Measurements from ENCODE around the gene MAP2K4. TPM values are rescaled to one million over a fixed set of nuclear protein-coding genes. Genes with fewer than 3 reads are reported as not detected.
A peak's percentile ranks its signal among the peaks of the same experiment; 100 is the strongest.

Gene MAP2K4
- total and polyA plus RNA-seq, 2 donors (not counting 1 experiment from before 2014, with no cell fraction given) = 6.2 to 44.8 TPM

DNA sequence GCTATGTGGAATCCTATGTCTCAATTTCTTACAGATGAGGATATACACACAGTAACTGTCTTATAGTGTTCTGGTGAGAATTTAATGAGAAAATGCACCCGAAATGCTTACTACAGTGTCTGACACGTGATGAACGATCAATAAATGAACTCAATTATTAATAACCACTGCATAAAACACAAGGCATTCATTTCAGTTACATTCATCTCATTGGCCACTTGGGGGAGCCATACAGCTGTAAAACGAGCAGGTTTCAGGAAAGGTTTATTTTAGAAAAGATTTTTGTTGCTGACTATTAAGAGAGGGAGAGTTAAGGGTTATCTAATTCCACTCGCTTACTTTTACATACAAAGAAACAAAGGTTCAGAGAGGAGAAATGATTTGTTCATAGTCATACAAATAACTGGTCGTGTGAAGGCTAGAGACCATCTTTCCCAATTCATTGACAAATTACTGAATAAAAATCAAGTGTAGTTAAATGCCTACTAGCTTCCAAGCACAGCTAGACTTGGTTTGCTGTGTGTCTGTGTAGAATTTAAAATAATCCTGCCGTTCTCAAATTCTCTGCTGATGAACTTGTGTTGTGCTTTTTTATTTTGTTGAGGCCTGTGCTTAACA lies 160.1 kb downstream of the MAP2K4 start:
- H3K27me3 ChIP-seq (replicated peaks in 1 of 4; ENCODE audit: control extremely low read depth in 1 of 4, control insufficient read depth in 3 of 4, insufficient read depth in 4 of 4, low read length in 3 of 4) = no peaks in the 10 kb centered on the region
- H4K20me1 ChIP-seq (ENCODE audit: control insufficient read depth, insufficient read depth, low read length, poor library complexity, severe bottlenecking) = no peaks in the 10 kb centered on the region
- no peak overlapping the region for H2AFZ ChIP-seq (ENCODE audit: insufficient read depth, low read depth, low read length, poor library complexity, severe bottlenecking)
- DNase-seq = peak; percentile 17
- H3K4me1 Mint-ChIP-seq = no peaks in the 10 kb centered on the region
- intact Hi-C loops (cut with micrococcal nuclease) = loop anchor here (2.0 kb wide), 1 partner anchor 822 kb away; no protein-coding TSS in a partner anchor
- no peak overlapping the region for H3K4me3 ChIP-seq (ENCODE audit: control extremely low read depth in 1 of 5, extremely low read depth in 1 of 5, insufficient read depth in 1 of 5, low read depth in 2 of 5, low read length in 4 of 5)
- CTCF ChIA-PET = interaction anchor here (1.0 to 1.9 kb wide), 5 partner anchors 485 to 850 kb away, joined by 3 to 10 read pairs (median 5); partner anchors contain the start of gene MYOCD
- H3K9me3 ChIP-seq (ENCODE audit: control extremely low read depth in 1 of 3, control insufficient read depth in 2 of 3, insufficient read depth in 1 of 3, low read length in 2 of 3) = no peaks in the 10 kb centered on the region
- no peak overlapping the region for H3K4me2 ChIP-seq (replicated peaks; ENCODE audit: low read depth, low read length, poor library complexity, severe bottlenecking)
- peak; percentile 24 for ATAC-seq (ENCODE audit: low read depth)
- POLR2A ChIA-PET = no interaction called here
- no peaks in the 10 kb centered on the region for H3K79me2 ChIP-seq (ENCODE audit: control insufficient read depth, insufficient read depth, low read length)
- H3K27ac ChIP-seq (ENCODE audit: low read length in 2 of 2) = no peak overlapping the region
- 80% methylated on average over 1 of the region's 7 CpGs for WGBS (ENCODE audit: insufficient coverage)
- H3K27ac Mint-ChIP-seq = no peak overlapping the region
- peak; percentile 78 for TF ChIP-seq CTCF (IDR thresholded peaks at IDR 0.05)
- no peak for TF ChIP-seq EZH2 (IDR thresholded peaks at IDR 0.05; ENCODE audit: borderline replicate concordance, insufficient read depth, low read depth, low read length, poor library complexity, severe bottlenecking)
- no peaks in the 10 kb centered on the region for H3K9me3 Mint-ChIP-seq (ENCODE audit: insufficient read depth)
- no peaks in the 10 kb centered on the region for H3K4me1 ChIP-seq (ENCODE audit: control insufficient read depth in 2 of 2, insufficient read depth in 2 of 2, low read length in 2 of 2)
- H3K4me3 Mint-ChIP-seq = no peak overlapping the region
- H3K9ac ChIP-seq (ENCODE audit: low read length) = no peak overlapping the region
- no peaks in the 10 kb centered on the region for H3K36me3 ChIP-seq (replicated peaks in 1 of 2; ENCODE audit: control extremely low read depth in 1 of 2, control insufficient read depth in 1 of 2, extremely low read depth in 1 of 2, insufficient read depth in 2 of 2, low read length in 1 of 2)
- no peaks in the 10 kb centered on the region for H3K27me3 Mint-ChIP-seq

GRCh38 chr17:12187658-12188057 lies 167.0 kb downstream of the MAP2K4 start:
- ATAC-seq (ENCODE audit: low read depth) (no peak), DNase-seq (no peak)
- Mint-ChIP-seq H3K27ac (no peak overlapping the region), H3K4me3 (no peak overlapping the region), H3K27me3 (no peaks in the 10 kb centered on the region), H3K4me1 (no peaks in the 10 kb centered on the region), H3K9me3 (ENCODE audit: insufficient read depth) (peaks cover 4% of the 10 kb centered on the region)
- Histone ChIP-seq H3K36me3 (replicated peaks in 1 of 2; ENCODE audit: control extremely low read depth in 1 of 2, control insufficient read depth in 1 of 2, extremely low read depth in 1 of 2, insufficient read depth in 2 of 2, low read length in 1 of 2) (no peaks in the 10 kb centered on the region), H3K27ac (ENCODE audit: low read length in 2 of 2) (no peak overlapping the region), H2AFZ (ENCODE audit: insufficient read depth, low read depth, low read length, poor library complexity, severe bottlenecking) (no peak overlapping the region), H4K20me1 (ENCODE audit: control insufficient read depth, insufficient read depth, low read length, poor library complexity, severe bottlenecking) (no peaks in the 10 kb centered on the region), H3K9me3 (ENCODE audit: control extremely low read depth in 1 of 3, control insufficient read depth in 2 of 3, insufficient read depth in 1 of 3, low read length in 2 of 3) (peaks cover 1 to 7% (median 5%) of the 10 kb centered on the region in 3 donors), H3K79me2 (ENCODE audit: control insufficient read depth, insufficient read depth, low read length) (no peaks in the 10 kb centered on the region), H3K4me3 (ENCODE audit: control extremely low read depth in 1 of 5, extremely low read depth in 1 of 5, insufficient read depth in 1 of 5, low read depth in 2 of 5, low read length in 4 of 5) (no peak overlapping the region), H3K4me2 (replicated peaks; ENCODE audit: low read depth, low read length, poor library complexity, severe bottlenecking) (no peak overlapping the region), H3K4me1 (ENCODE audit: control insufficient read depth in 2 of 2, insufficient read depth in 2 of 2, low read length in 2 of 2) (no peaks in the 10 kb centered on the region), H3K9ac (ENCODE audit: low read length) (no peak overlapping the region), H3K27me3 (replicated peaks in 1 of 4; ENCODE audit: control extremely low read depth in 1 of 4, control insufficient read depth in 3 of 4, insufficient read depth in 4 of 4, low read length in 3 of 4) (no peaks in the 10 kb centered on the region)
- TF ChIP-seq EZH2 (IDR thresholded peaks at IDR 0.05; ENCODE audit: borderline replicate concordance, insufficient read depth, low read depth, low read length, poor library complexity, severe bottlenecking) (no peak), CTCF (IDR thresholded peaks at IDR 0.05) (no peak)
- ChIA-PET POLR2A (no interaction called here), CTCF (no interaction called here)
- intact Hi-C loops (cut with micrococcal nuclease) = no loop called here
- 100% methylated on average over 1 of the region's 1 CpG for WGBS (ENCODE audit: insufficient coverage)

Measured in B cell (primary cell).